GM18867 (cell line): ENCODE data around the gene AXIN2.

Experiments used
- ATAC-seq: cut with Tn5 transposase; IDR thresholded peaks from one replicate; pipeline ENCODE4 v1.9.1; 2021; ENCODE audit warnings: mild to moderate bottlenecking, moderate library complexity; ENCODE audit not compliant: unreplicated experiment

Gene AXIN2

GRCh38 chr17:65554553-65555223 lies 6.8 kb downstream of the AXIN2 start:
- no peak for ATAC-seq

DNA sequence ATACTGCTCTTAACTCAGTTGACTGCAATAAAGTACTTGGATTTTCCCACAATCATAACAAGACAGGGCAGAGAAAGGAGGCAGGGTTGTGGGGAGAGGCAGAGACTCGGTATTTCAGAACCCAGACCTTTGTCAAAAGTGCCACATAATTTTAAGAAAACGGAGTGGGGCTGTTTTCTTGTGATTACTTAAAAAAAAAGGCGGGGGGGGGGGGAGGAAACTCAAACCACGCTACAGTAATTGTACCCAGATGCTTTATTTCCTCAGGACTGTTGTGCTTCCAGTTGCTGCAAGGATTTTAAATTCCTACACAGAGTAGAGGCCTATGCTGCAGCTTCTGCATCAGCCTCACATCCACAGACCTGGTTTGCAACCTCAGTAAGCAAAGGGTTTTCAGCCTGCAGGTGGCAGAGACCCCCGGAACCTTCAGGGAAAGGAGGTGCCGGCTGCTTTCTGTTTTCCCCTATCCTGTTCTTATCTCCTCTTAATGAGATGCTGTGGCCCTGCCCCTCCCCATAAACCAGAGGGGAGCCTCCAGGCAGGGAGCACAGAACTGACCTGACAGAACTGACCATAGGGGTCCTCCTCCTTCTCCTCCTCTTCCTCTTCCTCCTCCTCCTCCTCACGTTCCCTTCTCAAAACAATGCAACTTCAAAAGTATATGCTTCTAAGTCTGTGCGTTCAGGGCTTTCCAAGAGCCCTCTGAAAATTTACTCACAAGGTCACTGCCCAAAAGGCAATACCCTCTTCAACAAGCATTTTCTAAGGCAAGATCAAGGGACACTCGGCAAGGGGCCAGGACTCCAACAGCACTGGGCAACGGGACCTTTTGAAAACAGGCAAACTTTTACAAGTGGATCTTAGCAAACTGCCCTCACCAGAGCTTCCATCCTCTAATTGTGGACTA lies 7.5 kb downstream of the AXIN2 start:
- no peak for ATAC-seq

DNA sequence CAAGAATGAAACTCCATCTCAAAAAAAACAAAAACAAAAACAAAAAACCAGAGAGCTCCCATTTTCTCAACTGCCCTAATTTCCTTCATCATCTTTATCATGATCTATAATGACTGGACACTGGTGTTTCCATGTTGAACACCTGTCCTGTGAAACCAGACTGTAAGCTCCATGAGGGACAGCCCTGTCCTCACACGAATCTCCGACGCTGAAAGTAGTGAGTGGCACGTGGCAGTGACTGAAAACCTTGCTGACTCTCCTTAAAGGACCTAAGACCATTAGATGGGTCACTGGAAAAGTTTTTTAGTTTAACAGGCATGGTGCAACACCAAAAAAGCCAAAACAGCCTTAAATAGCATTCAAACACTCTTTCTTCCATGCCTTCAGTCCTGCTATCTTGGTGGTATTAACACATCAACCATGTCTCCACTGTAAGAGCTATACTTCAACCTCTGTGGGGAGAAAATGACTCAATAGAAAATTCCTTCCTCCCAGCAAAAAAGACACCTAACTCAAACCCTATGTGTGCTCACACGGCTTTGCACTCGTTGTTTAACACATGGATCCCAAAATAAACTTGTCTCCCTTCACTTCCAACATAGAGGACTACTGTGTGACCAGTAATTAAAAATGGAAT lies 8.3 kb downstream of the AXIN2 start:
- ATAC-seq, result no peak

GRCh38 chr17:65552214-65552613 lies 9.2 kb downstream of the AXIN2 start:
- ATAC-seq, result no peak

DNA sequence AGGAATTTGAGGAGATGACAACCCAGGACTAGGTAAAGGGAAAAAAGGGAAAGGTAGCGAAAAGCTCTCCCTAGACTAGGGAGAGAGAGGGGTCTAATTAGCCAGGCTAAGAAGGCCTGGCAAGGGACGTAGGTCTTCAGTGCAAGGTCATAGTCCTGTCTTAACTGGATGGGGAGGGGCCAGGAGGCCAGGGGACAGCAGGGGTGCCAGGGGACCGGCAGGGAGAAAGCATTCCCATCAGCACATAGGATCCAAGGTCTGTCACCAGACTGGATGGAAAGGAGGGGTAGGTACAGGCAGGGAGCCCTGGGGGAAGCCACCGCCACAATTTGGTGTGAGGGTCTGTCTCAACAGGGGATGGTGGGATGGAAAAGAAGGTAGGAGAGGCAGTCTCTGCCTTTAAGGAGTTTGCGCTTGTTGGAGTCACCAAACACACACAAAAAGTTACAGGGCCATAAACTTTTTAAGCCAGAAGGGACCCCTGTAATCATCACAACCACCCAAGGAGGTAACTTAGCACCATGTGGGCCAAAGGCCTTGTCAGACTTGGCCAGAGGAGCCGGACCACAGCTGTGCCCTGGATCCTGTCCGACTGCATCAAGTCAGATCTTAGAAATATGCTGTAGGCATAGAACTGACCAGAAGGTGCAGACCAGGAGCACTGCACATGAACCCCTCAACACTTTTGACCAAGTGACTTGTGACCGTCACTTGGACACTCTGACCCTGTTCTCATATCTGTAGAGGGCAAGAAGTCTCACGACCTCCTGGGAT lies 10.0 kb downstream of the AXIN2 start:
- no peak for ATAC-seq

DNA sequence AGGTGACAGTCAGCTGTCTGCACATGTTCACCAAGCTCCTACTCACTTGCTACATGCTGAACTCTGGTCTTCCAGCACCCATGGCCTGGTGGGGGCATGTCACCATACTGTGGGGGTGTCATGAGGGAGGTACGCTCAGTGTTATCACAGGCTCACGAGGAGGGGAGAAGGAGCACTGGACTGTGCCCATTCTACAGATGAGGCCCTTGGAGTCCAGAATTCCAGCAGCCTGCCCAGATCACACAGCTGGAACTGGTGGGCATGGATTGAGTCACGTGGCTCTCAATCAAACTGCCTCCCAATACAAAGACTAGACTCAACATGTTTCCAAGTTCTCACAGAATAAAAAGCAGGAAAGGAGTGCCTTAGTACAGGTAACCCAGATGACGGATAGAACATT lies 10.7 kb downstream of the AXIN2 start:
- ATAC-seq, result no peak

DNA sequence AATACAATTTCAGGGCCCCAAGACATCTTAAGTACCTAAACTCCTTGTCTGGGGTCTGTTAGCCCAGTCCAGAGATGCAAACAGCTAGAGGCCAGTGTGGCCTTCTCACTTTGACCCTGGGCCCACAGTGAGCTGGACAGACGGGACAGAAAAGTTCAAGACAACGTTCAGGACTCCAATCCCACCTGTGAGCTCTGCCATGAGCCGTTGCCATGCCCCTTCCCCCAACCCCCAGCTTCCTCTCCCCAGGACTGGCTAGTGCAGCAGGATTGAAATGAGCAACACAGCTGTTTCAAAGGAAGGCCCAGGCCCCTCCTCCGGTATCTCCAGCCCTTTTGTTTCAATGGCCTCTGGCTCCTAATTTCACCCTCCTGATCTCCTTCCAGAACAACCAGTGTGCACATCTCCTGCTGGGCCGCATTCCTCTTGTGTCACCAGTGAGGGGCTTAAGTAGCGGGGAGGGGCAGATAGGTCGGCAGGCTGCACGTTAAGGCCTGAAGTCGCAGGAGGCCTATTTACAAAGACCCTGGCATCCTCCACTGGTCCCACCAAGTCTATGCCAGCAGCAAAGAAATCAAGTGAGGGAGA lies 11.3 kb downstream of the AXIN2 start:
- ATAC-seq, result no peak

DNA sequence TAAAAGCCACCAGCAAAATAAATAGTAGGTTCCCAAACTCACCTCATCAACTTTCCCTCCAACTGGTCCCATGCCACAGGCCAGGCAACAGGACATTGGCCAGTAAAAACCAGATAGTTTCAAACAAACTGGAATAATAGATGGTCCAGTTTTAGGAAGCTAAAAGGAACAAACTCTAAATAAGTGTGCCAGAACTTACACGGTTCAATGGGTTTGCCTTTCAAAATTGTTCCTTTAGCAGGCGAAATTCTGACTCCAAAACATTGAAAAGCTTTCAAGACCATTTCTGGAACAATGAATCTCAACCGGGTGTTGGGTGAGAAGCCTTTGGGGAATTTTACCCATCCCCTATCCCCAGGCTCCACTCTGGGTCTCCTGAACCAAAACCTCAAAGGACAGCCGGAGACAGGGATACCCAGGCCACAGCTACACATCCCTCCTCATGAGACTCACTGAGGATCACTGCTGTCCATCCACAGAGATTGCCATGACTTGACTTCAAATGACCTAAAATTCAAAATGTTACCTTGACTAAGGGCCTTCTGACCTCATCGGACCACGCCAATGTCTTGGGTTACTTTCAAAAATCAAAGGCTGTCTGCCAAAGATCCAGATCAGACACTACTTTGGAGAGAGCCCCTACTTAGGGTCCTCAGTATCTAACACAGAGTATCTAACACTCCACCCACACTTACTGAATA lies 13.0 kb downstream of the AXIN2 start:
- no peak for ATAC-seq

GRCh38 chr17:65547253-65547670 lies 14.2 kb downstream of the AXIN2 start:
- no peak for ATAC-seq

- no peak for ATAC-seq
These were observed 14.9 kb downstream of the AXIN2 start for GRCh38 chr17:65546579-65546978.

DNA sequence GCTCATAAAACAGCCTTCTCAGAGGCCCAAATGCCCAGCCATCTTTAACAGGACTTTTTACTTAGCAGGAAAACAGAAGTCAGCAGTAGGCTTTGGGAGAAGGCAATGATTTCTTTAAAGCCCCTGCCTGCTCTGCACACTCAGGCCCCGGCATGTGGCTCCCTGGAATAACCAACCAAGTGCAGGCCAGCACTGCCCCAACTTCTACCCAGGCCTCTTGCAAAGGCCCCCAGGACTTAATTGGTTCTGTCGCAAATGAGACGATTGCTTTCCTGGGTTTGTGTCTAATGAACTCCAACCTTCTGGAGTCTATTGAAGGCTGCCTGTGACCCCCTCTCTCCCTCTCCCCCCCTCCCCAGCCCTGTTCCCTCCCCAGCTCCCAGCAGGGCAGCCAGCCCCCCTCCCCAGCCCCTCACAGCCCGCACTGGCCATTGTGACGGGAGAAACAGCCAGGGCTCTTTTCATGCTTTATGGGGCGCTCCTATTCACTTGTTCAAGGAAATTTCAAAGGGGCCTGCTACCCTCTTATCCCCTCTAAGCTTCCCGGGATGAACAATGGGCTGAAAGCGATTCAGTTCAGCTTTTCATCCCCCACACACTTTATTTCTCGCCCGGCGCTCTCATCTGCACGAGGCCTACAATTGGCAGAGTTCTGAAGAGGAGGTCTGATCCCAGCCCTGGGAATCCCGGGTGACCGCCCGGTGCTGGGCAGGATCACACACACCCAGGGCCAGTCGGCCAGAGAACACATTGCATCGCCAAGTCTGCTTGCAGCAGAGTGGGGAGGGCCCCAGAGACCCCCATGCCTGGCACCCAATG lies 15.5 kb downstream of the AXIN2 start:
- no peak for ATAC-seq

- no peak for ATAC-seq
These were observed 16.8 kb downstream of the AXIN2 start for GRCh38 chr17:65544672-65545071.

- no peak for ATAC-seq
These were observed 18.8 kb downstream of the AXIN2 start for GRCh38 chr17:65542610-65543009.

- ATAC-seq, result no peak
These were observed 19.4 kb downstream of the AXIN2 start for GRCh38 chr17:65542067-65542466.

- no peak for ATAC-seq
These were observed 20.0 kb downstream of the AXIN2 start for GRCh38 chr17:65541453-65541852.

DNA sequence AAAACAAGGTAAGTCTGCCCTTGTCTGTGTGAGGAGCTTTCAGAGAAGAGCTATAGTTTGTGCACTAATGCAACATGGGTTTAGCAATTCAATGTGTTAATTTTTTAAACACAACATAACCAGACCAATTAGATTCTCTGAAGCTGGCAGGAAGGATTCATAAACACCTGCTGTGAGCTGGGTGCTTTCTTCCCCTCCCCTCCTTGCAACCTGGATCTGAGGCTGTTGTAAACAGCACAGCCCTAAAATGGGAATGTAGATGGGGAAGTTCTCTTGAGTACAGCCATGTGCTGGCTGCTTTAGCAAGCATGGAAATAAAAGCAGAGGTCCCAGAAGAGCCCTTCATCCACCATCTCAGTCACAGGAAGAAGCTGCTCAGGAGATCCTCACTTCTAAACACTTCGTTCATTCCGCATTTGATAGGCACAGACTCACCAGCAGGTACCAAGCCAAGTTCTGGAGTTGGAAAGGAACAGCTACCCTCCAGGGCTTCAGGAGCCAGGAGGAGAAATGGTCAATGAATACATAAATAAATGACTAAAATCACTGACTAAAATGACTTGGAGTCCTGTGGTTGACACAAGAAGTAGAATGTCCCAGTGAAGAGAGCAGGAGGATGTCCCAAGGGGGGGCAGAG lies 21.7 kb downstream of the AXIN2 start:
- ATAC-seq, result no peak

- ATAC-seq, result no peak
These were observed 22.5 kb downstream of the AXIN2 start for GRCh38 chr17:65538675-65539529.
